Activated CD4-positive, alpha-beta T cell treated with anti-CD3 and anti-CD28 coated beads, Interleukin-2, amount 10 ng/mL, durations not matched to agents 7 days and 5 days (primary cell): ENCODE measurements around the gene SMIM26. TPM values are rescaled to one million over a fixed set of nuclear protein-coding genes. Genes with fewer than 3 reads are reported as not detected.
A peak's percentile ranks its signal among the peaks of the same experiment; 100 is the strongest.

Experiments
- CTCF ChIA-PET: fragments of 350-600 bp; sonication (Branson Sonifier 250); formaldehyde crosslinking; loops from one replicate; lab custom pipeline; 2021; ENCODE audit warnings: antibody characterized with exemption; lab: Charles Lee
- POLR2A ChIA-PET: fragments of 350-600 bp; sonication (Branson Sonifier 250); formaldehyde crosslinking; loops from one replicate; lab custom pipeline; 2021; ENCODE audit warnings: antibody characterized with exemption; lab: Charles Lee
- DNase-seq: peaks from one replicate; pipeline ENCODE4 v3.0.0-alpha.2; 2020
- H3K27ac Mint-ChIP-seq: one replicate; pipeline ENCODE4 v1.8.0; 2021; ENCODE audit warnings: mild to moderate bottlenecking, moderate library complexity, mixed read lengths
- H3K27me3 Mint-ChIP-seq: one replicate; pipeline ENCODE4 v1.8.0; 2021; ENCODE audit warnings: mixed read lengths
- H3K36me3 Mint-ChIP-seq: one replicate; pipeline ENCODE4 v1.8.0; 2021; ENCODE audit warnings: low read depth, mixed read lengths
- H3K4me1 Mint-ChIP-seq: one replicate; pipeline ENCODE4 v1.8.0; 2021; ENCODE audit warnings: mixed read lengths
- H3K4me3 Mint-ChIP-seq: one replicate; pipeline ENCODE4 v1.8.0; 2021; ENCODE audit warnings: mild to moderate bottlenecking, moderate library complexity, mixed read lengths
- H3K9me3 Mint-ChIP-seq: one replicate; pipeline ENCODE4 v1.8.0; 2021; ENCODE audit warnings: mixed read lengths
- total RNA-seq, 2 experiments: library from RNA; stranded (reverse); gene quantifications; one replicate each; pipeline ENCODE4 v1.2.3, GENCODE V29; 2021

Gene SMIM26
- total RNA-seq, 2 experiments from 2014 or later, result 55.2 to 73.4 TPM

- POLR2A ChIA-PET, result no interaction called here
- Mint-ChIP-seq H3K27me3 (peaks cover 6% of the 10 kb centered on the region), H3K36me3 (peaks cover 2% of the 10 kb centered on the region), H3K9me3 (no peaks in the 10 kb centered on the region), H3K4me1 (peaks cover 26% of the 10 kb centered on the region), H3K27ac (peak overlapping the region; percentile 88), H3K4me3 (peak overlapping the region; percentile 73)
- CTCF ChIA-PET, result interaction anchor here (1.0 kb wide), 1 partner anchor 11 kb away, joined by 3 read pairs; no protein-coding TSS in a partner anchor
- no peak for DNase-seq
Observed at GRCh38 chr20:18588574-18588933, 21.3 kb downstream of the SMIM26 start.

- H3K4me1 Mint-ChIP-seq, result peaks cover 26% of the 10 kb centered on the region
- no peaks in the 10 kb centered on the region for H3K27me3 Mint-ChIP-seq
- no peak for DNase-seq
- H3K36me3 Mint-ChIP-seq, result peaks cover 2% of the 10 kb centered on the region
- POLR2A ChIA-PET, result no interaction called here
- no peak overlapping the region for H3K27ac Mint-ChIP-seq
- CTCF ChIA-PET, result interaction anchor here (0.6 kb wide), 1 partner anchor 498 kb away, joined by 4 read pairs; no protein-coding TSS in a partner anchor
- no peaks in the 10 kb centered on the region for H3K9me3 Mint-ChIP-seq
- H3K4me3 Mint-ChIP-seq, result no peak overlapping the region
Observed at GRCh38 chr20:18589941-18590674, 22.9 kb downstream of the SMIM26 start.

- H3K9me3 Mint-ChIP-seq, result no peaks in the 10 kb centered on the region
- DNase-seq, result no peak
- no peaks in the 10 kb centered on the region for H3K4me1 Mint-ChIP-seq
- POLR2A ChIA-PET, result no interaction called here
- H3K27ac Mint-ChIP-seq, result no peak overlapping the region
- H3K27me3 Mint-ChIP-seq, result no peaks in the 10 kb centered on the region
- CTCF ChIA-PET, result no interaction called here
- H3K4me3 Mint-ChIP-seq, result no peak overlapping the region
- H3K36me3 Mint-ChIP-seq, result peaks cover 19% of the 10 kb centered on the region
Observed at GRCh38 chr20:18596270-18596669, 29.0 kb downstream of the SMIM26 start.

GRCh38 chr20:18609741-18610140 is 42.5 kb downstream of the SMIM26 start:
- Mint-ChIP-seq H3K36me3 (no peaks in the 10 kb centered on the region), H3K4me3 (no peak overlapping the region), H3K27me3 (no peaks in the 10 kb centered on the region), H3K27ac (no peak overlapping the region), H3K4me1 (no peaks in the 10 kb centered on the region), H3K9me3 (no peaks in the 10 kb centered on the region)
- CTCF ChIA-PET, result no interaction called here
- DNase-seq, result no peak
- POLR2A ChIA-PET, result no interaction called here

GRCh38 chr20:18611492-18611891 is 44.3 kb downstream of the SMIM26 start:
- CTCF ChIA-PET, result interaction anchor here (0.5 kb wide), 1 partner anchor 644 kb away, joined by 3 read pairs; no protein-coding TSS in a partner anchor
- DNase-seq, result no peak
- POLR2A ChIA-PET, result no interaction called here
- H3K27ac Mint-ChIP-seq, result no peak overlapping the region
- no peaks in the 10 kb centered on the region for H3K4me1 Mint-ChIP-seq
- no peaks in the 10 kb centered on the region for H3K27me3 Mint-ChIP-seq
- H3K4me3 Mint-ChIP-seq, result no peak overlapping the region
- H3K9me3 Mint-ChIP-seq, result no peaks in the 10 kb centered on the region
- H3K36me3 Mint-ChIP-seq, result no peaks in the 10 kb centered on the region

GRCh38 chr20:18613553-18613952 is 46.3 kb downstream of the SMIM26 start:
- ChIA-PET POLR2A (no interaction called here), CTCF (interaction anchor here (1.8 kb wide), 1 partner anchor 14 kb away, joined by 4 read pairs; no protein-coding TSS in a partner anchor)
- Mint-ChIP-seq H3K4me3 (no peak overlapping the region), H3K27me3 (no peaks in the 10 kb centered on the region), H3K27ac (no peak overlapping the region), H3K36me3 (no peaks in the 10 kb centered on the region), H3K9me3 (no peaks in the 10 kb centered on the region), H3K4me1 (no peaks in the 10 kb centered on the region)
- DNase-seq, result no peak

- Mint-ChIP-seq H3K4me1 (no peaks in the 10 kb centered on the region), H3K36me3 (no peaks in the 10 kb centered on the region), H3K9me3 (no peaks in the 10 kb centered on the region), H3K27ac (no peak overlapping the region), H3K4me3 (no peak overlapping the region), H3K27me3 (no peaks in the 10 kb centered on the region)
- DNase-seq, result no peak
- POLR2A ChIA-PET, result no interaction called here
- CTCF ChIA-PET, result interaction anchor here (1.8 kb wide), 1 partner anchor 15 kb away, joined by 4 read pairs; no protein-coding TSS in a partner anchor
Observed at GRCh38 chr20:18614244-18614643, 47.0 kb downstream of the SMIM26 start.

GRCh38 chr20:18615020-18615650 is 47.9 kb downstream of the SMIM26 start:
- Mint-ChIP-seq H3K4me3 (no peak overlapping the region), H3K27ac (no peak overlapping the region), H3K27me3 (no peaks in the 10 kb centered on the region), H3K4me1 (no peaks in the 10 kb centered on the region), H3K9me3 (no peaks in the 10 kb centered on the region), H3K36me3 (no peaks in the 10 kb centered on the region)
- CTCF ChIA-PET, result interaction anchor here (1.8 kb wide), 1 partner anchor 16 kb away, joined by 4 read pairs; no protein-coding TSS in a partner anchor
- no peak for DNase-seq
- POLR2A ChIA-PET, result no interaction called here

Other genes starting within 250 kb of the SMIM26 start
- gene DZANK1, start 100.4 kb upstream of the SMIM26 start, total RNA-seq, result 1 to 10 TPM; 1.6 to 1.7 TPM
- gene POLR3F, start 100.0 kb upstream of the SMIM26 start, total RNA-seq, result 1 to 10 TPM; 8.1 to 9.3 TPM
- gene RBBP9, start 70.2 kb upstream of the SMIM26 start, total RNA-seq, result 10 to 100 TPM; 11.6 to 12.9 TPM
- 10 to 100 TPM; 65.8 to 69.6 TPM for gene SEC23B, start 59.5 kb upstream of the SMIM26 start, total RNA-seq
- gene DTD1, start 20.6 kb downstream of the SMIM26 start, total RNA-seq, result 10 to 100 TPM; 17.7 to 19.4 TPM
- not detected for gene SCP2D1, start 246.4 kb downstream of the SMIM26 start, total RNA-seq